Tongue (tissue), 2 donors: ENCODE data around the gene PRKN. TPM values are rescaled to one million over a fixed set of nuclear protein-coding genes. Genes with fewer than 3 reads are reported as not detected.
A peak's percentile ranks its signal among the peaks of the same experiment; 100 is the strongest.
"Not testable (repeated sequence)": the region's sequence is repeated elsewhere in the genome, so short reads cannot be mapped to it uniquely, and the experiment has no call there.

ENCODE experiments used
- DNase-seq: peaks from one replicate; pipeline ENCODE4 v3.0.0-alpha.2; 2015
- total RNA-seq: library from RNA; depleted of rRNA; stranded (reverse); fragments of >200 nt; gene quantifications from one replicate; pipeline ENCODE4 v1.2.3, GENCODE V29; 2014

PRKN gene
- total RNA-seq, 1 donor from 2014 or later = 7.0 TPM

DNA sequence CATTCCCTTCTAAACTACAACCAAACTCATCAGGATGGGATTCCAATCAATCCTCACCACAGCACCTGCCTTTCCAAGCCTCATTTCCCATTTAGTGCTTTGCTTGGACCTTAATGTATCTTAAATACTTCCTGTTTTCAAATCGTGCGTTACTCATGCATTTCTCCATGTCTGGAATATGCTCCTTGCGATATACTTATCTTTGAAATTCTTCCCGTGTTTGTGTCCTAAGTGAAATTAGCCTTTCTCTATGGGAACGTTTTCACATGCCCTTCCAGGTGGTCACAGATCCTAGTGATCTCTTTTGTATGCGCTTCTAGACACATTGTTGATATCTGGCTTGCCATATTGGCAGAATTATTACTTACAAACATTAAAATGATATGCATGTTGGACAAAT lies 833.1 kb downstream of the PRKN start:
- no peak for DNase-seq

DNA sequence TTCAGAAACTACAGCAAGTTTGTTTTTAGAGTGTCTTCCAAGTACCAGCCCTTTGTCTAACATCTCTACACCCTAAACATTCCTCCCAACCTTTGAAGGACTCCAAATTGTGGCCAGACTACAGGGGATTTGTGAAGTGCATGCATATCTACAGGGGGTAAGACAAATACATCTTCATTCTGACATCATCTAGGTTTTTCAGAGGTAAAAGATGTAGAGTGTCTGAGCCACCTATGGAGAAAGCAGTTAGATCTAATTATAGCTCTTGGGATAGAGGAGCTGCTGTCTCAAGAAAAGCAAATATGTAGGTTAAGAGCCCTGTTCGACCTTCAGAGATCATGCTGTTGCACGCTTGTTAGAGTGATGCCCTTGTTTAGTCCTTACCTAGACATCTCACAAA lies 836.0 kb downstream of the PRKN start:
- no peak for DNase-seq

GRCh38 chr6:161890832-161891297 lies 836.7 kb downstream of the PRKN start:
- peak; percentile 8 for DNase-seq

DNA sequence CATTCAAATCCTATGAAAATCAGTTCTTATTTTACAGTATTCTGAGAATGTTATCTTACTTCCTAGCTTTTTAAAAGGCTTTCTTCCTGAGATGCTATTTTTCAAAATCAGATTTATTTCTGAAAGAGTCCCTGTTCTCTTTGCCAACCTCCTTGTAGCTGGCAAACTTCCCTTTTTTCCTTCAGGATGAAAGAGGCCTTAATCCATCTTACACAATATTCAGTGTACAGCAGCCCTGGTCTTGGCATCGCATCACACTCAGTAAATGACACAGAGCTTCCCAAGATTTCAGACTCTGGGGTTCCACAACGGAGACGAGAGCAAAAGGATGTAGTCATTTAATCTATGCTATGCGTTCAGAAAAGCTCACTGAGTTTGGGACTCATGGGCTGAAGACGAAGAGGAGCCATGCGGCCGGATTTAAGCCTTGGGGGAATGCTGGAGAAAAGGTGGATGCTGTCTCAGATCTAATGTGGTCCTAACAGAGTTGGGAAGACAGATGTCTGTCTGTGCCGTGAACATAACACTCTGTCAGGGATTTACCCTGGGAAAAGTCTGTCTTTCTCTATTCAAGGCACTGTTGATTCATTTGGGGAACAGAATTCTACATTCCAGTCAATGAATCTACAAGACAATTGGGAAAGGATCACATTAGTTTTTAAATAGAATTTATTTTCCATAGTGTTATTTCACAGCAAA lies 837.3 kb downstream of the PRKN start:
- DNase-seq = peak; percentile 52

- DNase-seq = peak; percentile 6
Observed at GRCh38 chr6:161889324-161889723, 838.2 kb downstream of the PRKN start.

GRCh38 chr6:161886545-161886944 lies 841.0 kb downstream of the PRKN start:
- DNase-seq = not testable (repeated sequence)

- DNase-seq = no peak
Observed at GRCh38 chr6:161884782-161885181, 842.8 kb downstream of the PRKN start.

DNA sequence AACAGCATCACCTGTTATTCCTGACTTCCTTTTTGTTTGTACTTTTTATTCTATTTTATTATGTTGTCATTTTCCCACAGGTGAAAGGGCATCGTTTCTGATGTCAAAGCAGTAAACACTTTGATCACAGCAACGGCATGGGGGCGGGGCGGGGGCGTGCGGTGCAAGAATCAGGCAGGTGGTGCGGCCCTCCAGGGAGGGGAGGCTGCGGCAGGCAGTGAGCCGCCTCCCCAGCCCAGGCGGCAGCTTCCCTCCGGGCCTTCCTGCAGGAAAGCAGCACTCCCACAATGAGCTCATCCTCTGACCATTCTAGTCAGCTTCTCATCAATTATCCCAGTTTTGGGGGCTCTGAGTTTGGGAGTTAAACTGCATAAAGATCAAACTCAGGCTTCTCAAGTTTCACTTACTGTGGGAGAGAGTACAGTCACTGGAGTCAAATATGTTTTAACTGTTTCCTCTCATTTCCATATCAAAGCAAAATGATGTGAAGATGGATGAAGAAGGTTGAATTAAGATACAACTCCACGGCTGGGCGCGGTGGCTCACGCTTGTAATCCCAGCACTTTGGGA lies 845.3 kb downstream of the PRKN start:
- DNase-seq = peak; percentile 3

- no peak for DNase-seq
Observed at GRCh38 chr6:161880056-161880455, 847.5 kb downstream of the PRKN start.

DNA sequence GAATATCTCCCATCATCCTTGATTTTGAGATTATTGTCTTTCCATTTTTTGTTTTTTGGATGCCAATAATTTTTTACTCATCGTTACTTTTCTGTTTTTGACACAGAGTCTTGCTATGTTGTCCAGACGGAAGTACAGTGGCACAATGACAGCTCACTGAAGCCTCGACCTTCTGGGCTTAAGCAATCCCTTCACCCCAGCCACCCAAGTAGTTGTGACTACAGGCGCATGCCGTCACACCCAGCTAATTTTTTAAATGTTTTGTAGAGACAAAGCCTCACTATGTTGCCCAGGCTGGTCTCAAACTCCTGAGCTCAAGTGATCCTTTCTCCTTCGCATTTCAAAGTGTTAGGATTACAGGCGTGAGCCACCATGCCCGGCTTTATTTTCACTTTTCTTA lies 851.3 kb downstream of the PRKN start:
- DNase-seq = no peak

DNA sequence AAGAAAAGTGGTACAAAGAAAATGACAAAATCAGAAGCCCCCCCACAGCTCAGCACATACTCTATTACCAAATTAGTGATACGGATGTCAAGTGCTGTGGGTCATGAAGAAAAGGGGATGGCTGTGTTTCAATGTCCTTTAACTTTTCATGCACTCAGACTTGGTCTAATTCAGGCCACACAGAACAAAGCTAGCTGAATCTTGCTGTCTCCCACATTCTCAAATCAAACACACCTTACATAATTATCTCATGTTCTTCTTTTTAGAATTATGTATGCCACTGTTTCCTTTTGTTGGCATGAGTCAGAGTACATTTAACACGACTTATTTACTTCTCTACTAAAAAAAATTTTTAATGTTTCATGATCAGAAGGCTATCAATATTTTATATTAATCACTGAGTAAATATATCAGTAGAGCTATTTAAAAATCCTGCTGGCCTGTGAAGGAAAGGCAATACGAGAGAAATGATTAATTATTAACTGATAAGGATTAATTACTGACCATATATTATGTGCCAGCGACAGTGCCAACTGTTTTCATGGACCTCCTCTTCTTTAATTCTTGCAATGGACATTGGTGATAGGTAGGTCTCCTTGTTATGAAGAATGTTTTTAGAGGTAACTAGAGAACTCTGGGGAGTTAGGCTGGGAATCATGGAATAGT lies 857.2 kb downstream of the PRKN start:
- DNase-seq = no peak

DNA sequence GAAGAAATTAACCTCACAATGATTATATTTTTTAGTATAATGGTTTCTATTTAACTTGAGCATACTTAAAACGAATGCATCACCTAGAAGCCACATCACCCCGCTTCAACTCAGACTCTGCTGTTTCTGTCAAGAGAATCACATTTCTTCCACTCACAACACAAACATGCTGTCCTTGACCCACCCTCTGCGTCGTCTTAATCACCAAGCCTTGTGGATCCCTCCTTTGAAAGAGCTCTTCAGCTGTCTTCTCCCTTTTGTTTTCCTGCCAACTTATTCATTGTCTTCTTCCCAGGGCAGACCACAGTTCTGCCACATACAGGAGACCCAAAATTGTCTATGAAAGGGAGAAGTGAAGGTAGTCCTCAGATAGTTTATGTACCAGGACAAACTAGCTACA lies 858.1 kb downstream of the PRKN start:
- DNase-seq = no peak

- no peak for DNase-seq
Observed at GRCh38 chr6:161866570-161866969, 861.0 kb downstream of the PRKN start.

DNA sequence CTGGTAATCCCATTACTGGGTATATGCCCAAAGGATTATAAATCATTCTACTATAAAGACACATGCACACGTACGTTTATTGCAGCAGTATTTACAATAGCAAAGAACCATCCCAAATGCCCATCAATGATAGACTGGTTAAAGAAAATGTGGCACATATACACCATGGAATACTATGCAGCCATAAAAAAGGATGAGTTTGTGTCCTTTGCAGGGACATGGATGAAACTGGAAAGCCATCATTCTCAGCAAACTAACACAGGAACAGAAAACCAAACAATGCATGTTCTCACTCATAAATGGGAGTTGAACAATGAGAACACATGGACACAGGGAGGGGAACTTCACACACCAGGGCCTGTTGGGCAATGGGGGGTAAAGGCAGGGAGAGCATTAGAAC lies 866.5 kb downstream of the PRKN start:
- DNase-seq = not testable (repeated sequence)

DNA sequence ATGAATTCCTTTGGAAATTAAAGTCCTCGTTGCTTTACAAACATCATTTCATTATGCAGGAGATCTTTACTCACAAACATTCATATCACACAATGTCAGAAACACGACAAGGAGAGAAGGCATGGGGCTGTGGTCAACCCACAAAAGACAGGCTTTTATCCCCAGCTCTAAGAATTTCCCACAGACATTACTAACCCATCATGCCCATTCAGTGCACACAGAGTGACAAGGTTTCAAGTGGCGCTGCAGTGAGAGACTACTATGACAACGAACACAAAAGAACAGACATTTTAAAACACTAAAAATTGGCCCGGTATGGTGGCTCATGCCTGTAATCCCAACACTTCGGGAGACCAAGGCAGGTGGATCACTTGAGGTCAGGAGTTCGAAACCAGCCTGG lies 873.9 kb downstream of the PRKN start:
- DNase-seq = no peak

DNA sequence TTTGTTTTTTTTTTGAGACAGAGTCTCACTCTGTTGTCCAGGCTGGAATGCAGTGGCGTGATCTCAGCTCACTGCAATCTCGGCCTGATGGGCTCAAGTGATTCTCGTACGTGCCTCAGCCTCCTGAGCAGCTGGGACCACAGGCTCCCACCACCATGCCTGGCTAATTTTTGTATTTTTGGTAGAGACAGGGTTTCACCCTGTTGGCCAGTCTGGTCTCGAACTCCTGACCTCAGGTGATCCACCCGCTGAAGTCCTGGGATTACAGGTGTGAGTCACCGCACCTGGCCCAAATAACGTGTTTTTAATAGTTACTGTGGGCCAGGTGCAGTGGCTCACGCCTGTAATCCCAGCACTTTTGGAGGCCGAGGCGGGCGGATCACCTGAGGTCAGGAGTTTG lies 876.1 kb downstream of the PRKN start:
- not testable (repeated sequence) for DNase-seq

- DNase-seq = no peak
Observed at GRCh38 chr6:161850562-161850961, 877.0 kb downstream of the PRKN start.

DNA sequence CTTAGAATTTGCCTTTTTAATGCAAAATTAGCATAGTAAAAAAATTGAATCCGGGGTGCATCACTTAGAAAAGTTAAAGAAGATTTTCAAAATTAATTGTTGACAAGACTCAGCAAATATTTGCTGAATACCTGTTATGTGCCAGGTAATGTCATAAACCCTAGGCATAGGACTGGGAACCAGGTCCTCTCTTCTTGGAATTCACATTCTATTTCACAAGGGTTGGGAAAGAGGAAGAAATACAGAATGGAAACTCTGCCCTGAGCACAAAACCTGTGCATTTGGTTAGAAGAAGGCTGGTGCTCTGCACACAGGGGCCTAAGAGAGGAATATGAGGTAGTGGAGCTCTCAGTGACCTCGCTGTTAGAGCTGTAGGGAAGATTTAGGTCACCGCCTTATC lies 879.9 kb downstream of the PRKN start:
- no peak for DNase-seq

- DNase-seq = no peak
Observed at GRCh38 chr6:161844804-161845203, 882.8 kb downstream of the PRKN start.

DNA sequence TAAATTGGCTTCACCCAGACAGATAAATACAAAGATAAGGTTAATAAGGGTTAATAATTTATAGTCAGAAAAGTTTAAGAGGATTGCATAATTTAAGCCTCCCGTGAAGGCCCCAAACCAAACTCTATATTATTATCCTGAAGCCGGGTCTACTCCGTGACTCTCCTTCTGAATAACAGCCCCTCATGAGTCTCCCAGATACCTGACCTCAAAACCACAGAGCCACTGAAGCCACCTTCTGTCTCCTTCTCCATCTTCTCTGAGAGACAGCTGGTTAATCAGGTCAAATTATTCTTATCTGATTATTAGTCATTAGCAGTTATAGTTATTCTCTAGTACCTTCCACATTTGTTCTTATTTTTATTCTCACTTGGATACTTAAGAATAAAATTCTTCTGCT lies 884.5 kb downstream of the PRKN start:
- DNase-seq = no peak

DNA sequence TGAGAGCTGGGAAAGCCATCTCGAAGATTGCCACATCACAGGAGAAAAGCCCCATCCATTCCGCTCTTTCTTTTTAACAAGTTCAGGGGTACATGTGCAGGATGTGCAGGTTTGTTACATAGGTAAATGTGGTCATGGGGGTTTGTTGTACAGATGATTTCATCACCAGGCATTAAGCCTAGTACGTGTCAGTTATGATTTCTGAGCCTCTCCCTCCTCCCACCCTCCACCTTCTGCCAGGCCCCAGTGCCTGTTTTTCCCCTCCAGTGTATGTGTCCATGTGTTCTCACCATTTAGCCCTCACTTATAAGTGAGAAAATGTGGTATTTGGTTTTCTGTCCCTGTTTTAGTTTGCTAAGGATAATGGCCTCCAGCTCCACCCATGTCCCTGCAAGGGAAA lies 887.2 kb downstream of the PRKN start:
- no peak for DNase-seq

DNA sequence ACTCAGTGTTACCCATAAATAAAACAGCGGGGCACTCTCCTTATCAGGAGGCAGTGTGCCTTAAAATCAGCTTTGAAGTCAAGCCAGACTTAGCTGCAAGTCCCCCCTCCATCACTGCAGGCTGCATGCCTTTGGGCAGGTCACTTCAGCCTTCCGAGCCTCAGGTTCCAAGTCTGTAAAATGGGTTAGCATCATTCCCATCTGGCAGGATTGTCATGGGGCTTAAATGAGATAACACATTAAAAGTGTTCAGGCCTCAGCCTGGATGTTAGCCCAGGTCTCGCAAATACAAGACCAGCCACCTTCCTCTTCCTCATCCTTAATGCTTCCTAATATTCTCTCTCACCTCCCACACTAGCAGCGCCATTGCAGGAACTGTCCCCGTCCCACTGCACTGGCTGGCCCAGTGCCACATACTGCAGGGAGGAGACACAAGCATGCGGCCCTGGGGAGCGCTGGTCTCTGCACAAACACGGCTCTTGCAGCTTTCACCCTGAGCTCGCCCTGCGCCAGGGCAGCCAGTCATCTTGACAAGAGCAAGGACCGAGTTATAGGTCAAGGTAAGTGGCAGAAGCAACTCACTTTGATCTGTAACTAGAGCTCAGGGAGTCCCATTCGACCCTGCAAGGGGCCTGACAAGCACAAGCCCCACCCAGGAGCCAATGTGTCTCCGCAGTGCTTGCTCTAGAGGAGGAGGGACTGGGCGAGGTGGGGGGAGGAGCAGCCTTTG lies 889.1 kb downstream of the PRKN start:
- no peak for DNase-seq

- no peak for DNase-seq
Observed at GRCh38 chr6:161837854-161838253, 889.7 kb downstream of the PRKN start.
